ENCODE data around the gene PNPLA1.

The PNPLA1 gene

GRCh38 chr6:36318690-36319435 lies 49.0 kb downstream of the PNPLA1 start:
- DNase-seq: no peak

DNA sequence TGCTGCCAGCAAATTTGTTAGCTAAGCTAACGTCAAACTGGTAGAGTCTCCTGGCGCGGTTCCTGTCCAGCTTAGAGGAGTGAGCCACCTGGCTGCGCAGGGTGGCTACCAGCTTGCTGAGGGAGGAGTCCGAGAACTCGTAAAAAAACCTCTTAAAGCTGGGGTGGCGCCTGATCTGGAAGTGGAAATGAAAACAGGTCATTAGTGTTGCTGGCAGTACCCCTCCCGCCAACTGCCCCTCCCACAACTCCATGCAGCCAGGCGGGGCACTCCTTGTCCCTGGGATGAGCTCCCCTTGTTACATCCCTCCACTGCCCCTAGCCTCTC lies 49.5 kb downstream of the PNPLA1 start:
- peak; percentile 74 for DNase-seq

DNA sequence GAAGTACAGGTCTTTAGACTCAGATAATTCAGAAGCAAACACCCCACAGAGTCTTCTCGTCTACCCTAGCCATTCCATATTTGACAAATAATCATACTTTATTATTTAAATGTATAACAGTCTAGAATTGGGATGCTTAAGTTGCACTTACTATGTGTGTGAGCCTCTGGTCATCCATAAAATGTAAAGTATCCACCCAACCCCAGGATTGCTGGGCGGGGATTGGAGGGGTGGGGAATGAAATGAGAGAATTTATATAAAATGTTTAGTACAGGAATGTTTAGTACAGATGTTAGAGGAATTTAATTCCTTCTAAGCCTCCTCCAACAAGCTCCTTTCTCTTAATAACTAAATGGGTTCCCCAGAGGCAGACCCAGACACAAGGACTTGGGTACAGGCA lies 50.0 kb downstream of the PNPLA1 start:
- no peak for DNase-seq

DNA sequence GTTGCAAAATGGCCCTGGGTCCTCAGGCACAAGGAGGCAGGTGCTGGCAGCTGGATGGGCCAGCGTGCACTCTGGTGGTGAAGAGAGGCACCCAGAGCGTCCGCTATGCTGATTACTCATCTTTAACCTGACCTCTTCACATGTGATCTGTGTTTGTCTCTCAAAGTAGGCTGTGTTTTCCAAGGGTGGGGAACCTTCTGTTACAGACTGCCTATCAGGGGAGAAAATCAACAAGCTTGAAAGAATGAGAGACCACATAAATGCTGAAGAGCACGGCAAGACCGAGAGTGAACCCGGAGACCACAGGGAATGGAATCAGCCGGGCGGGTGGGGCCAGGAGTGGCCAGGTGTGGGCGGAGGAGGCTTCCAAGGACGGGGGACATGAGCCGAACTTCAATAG lies 50.6 kb downstream of the PNPLA1 start:
- peak; percentile 55 for DNase-seq

DNA sequence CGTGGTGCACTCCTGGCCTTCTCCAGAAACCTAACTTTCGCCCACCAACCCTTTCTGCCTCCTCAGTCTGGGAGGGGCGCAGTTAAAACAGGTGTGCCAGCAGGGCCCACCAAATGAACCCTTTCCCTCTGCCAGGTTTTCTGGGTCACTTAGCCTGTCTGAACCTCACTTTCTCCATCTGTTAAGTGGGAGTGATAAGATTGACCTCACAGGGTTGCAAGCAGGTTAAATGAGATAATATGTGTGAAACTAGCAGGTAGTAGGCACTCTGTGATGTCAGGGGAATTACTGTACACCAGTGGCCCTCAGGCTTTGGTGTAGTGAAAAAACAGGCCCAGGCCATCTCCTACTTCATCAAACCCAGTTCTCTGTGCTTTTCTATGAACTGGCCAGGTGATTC lies 52.7 kb downstream of the PNPLA1 start:
- DNase-seq: no peak

- DNase-seq: no peak
Measured at GRCh38 chr6:36323062-36323461, 53.2 kb downstream of the PNPLA1 start.

GRCh38 chr6:36324191-36324590 lies 54.3 kb downstream of the PNPLA1 start:
- DNase-seq: no peak

DNA sequence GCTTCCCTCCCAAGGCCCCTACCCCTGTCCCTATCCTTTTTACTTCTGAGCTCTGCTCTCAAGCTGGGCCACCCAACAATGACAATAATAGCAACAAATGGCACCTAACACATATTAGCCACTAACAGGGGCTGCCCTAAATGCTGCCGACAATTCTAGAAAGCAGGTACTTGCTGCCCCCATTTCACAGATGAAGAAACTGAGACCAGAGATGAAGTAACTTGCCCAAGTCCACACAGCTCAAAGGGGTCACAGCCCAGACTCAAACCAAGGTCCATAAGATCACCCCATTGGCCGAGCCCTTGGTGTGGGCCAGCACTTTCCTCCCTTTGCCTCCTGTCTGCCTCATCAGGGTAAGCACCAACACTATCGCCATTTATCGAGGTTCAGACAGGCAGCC lies 54.9 kb downstream of the PNPLA1 start:
- DNase-seq: no peak

GRCh38 chr6:36326356-36326995 lies 56.6 kb downstream of the PNPLA1 start:
- no peak for DNase-seq

DNA sequence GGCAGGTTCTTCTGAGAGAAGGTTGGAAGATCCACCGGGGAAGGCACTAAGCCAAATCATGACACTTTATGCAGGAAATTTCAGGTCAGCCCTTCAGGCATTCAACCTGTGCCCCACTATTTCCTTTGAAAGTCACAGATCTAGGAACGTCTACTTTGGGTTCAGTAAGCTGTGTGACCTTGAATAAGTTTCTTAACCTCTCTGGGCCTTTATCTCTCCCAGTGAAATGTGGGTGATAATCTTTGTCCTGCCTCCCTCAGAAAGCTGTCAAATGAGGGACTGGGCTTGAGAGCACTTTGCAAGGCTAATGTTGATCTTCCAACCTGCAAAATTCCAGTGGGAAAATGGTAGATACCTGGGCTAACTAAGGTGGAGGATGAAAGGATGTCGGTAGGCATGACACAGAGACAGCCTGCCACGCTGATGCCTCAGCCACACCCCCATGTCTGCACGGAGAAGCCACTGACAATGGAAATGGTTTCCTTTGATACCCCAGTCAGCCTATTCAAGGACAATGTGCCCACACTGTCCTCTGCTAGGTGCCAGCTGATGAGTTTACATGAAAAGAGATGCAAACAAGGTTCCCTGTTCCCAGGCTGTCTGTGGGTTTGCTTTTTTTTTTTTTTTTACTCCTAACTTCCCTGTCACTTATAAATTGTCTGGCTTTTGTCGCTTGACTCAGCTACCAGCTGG lies 57.5 kb downstream of the PNPLA1 start:
- DNase-seq: no peak

DNA sequence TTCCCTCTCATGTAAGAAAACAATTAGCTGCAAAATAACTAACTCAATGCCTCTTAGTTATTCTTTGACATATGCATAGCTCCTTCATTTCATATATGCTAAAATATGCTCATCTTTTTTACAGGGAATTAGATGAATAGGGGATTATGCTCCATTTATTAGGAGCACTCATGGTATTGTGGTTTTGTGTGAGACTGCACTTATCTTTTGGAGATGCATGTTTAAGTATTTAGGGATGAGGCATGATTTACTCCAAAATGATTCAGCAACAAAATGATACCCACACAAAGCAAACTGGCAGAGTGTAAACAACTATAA lies 58.0 kb downstream of the PNPLA1 start:
- DNase-seq: no peak

DNA sequence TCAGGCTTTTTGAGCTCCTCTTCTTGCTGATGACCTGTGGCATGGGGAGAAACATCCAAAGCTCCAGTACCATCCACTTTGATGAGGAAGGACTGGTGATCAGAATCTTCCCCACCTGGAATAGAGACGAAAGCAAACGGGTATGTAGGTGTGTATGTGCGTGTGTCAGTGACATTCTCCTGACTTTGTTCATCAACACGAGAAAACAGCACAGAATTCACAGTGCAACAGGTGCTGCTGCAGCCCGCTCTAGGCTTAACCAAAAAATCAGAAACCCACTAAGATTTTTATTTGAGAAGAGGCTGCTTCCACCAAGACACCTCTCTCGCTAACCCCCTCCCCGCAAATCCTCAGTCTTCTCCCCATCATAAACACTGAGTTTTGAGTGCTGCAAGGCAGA lies 58.7 kb downstream of the PNPLA1 start:
- DNase-seq: no peak

- DNase-seq: no peak
Measured at GRCh38 chr6:36329798-36330291, 60.0 kb downstream of the PNPLA1 start.

- DNase-seq: no peak
Measured at GRCh38 chr6:36330366-36330765, 60.5 kb downstream of the PNPLA1 start.

DNA sequence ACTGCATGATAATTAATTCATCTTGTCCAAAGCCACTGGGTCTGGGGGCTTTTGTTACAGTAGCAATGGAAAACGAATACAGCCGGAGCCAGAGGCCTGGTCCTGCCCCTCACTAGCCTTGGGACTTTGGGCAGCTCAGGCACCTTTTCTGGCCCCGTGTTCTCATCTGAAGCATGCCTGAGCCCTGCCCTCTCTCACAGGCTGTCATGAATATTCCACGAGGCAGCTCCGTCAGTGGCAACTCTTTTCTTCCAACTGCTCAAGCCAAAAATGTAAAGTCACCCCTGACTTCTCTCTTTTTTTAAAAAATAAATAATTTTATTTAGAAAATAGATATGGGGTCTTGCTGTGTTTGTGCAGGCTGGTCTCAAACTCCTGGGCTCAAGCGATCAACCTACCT lies 61.5 kb downstream of the PNPLA1 start:
- DNase-seq: no peak

DNA sequence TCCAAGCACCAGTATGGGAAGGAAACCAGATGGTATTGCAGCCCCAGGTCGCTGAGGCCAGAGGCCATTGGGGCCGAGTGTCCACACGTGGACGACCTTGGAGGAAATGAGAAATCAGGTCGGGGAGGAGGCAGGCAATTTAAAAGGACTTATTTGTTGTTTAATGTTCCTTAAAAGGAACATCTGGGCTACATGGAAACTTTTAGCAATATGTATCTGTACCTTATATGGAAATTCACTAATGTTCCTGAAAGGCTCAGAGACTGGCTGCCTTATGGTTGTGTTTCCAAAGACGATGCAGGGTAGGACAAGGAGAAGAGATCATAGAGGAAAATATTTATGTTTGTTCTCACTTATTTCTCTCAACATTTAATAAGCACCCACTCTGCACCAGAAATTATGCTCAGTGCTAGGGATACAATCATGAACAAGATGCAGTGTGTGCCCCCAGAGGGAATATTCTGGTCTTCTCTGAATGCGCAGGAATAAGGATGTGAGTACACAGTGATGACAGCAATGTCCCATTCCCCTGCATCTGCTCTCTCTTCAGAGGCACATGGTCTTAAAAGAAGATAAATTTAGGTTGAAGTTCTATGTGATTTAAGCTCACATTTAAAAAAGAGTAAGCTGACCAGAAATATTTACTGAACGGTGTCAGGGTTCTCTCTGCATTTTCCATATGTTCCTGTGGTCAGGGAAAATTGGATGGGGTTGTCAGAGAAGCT lies 63.5 kb downstream of the PNPLA1 start:
- no peak for DNase-seq

GRCh38 chr6:36333931-36334725 lies 64.3 kb downstream of the PNPLA1 start:
- no peak for DNase-seq

GRCh38 chr6:36334832-36335459 lies 65.1 kb downstream of the PNPLA1 start:
- no peak for DNase-seq

DNA sequence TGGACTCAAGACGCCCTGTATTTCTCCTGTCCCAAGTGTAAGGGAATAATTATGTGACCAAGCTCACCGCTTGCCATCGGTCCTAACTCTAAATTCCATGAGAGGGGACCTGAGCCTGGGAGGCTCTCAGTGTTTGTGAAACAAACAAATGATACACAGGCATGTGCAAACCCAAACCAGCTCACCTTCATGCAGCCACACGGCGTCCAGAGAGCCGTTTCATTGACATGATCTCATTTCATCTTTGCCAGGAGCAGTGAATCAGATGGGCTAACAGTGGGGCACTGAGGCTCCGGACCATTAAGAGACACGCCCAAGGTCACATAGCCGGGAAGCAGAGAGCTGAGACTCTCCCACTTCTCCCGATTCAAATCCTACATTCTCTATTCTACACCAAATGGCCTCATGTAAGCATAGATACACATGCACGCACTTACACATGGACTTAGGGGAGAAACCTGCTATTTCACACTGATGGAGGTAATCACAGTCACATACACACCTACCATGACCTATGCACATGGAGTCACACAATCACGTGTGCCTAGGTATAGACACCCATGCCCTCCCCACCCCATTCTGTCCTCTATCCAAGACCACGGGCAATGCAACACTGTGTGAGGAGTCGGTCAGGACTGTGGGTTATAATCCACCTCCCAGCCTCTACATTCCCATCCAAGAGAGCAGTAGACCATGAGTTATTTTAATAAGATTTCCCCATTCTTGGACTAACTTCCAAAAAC lies 65.8 kb downstream of the PNPLA1 start:
- DNase-seq: no peak

DNA sequence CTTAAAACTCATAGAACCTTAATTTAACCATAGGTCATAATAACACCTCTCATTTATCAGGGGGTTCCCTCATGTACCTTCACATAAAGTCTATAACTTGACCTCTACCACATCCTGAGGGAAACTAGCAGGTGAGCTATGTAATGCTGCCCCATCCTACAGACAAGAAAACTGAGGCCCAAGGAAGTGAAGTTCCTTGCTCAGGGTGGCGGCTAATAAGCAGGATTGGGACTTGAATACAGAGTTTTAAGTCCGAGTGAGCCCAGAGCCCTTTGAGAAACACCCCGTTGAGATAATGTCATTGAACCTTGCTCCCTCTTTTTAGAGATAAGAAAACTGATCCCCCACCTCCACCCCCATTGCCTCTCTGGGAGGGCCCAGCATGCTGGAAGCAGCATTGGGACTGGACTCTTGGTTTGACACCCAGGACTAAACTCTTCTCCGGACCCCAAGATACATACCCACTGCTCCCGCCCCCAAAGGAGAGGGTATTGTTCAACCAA lies 66.4 kb downstream of the PNPLA1 start:
- DNase-seq: no peak

DNA sequence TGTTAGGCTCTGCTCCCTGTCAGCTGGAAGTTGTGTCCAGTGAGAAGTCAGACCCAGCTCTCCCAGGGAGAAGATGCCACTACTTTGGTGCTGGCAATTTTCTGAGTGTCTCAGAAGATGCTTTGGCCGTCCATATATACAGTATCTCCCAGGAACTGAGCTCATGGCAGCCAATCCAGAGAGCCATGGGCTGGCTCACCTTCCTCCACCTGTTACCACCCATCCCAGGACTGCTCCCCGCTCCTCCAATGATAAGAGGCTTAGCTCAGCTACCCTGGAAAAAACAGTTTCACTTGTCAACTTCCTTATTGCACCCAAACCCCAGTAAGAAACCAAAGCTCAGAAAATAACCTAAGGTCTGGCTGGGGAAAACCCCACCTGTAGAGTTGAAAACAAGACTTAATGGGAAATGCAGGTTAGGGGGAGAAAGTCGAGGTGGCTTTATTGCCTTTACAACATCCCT lies 67.0 kb downstream of the PNPLA1 start, which contains the start of gene BNIP5:
BNIP5 (minus strand) TSS at position 110 of the 463 bp plus-strand sequence. CDS start 6,198 bp downstream, outside the sequence.
- DNase-seq: no peak
